ENCODE results near the gene SLC9B2.
"Not testable (repeated sequence)": the region's sequence is repeated elsewhere in the genome, so short reads cannot be mapped to it uniquely, and the experiment has no call there.

Gene SLC9B2

DNA sequence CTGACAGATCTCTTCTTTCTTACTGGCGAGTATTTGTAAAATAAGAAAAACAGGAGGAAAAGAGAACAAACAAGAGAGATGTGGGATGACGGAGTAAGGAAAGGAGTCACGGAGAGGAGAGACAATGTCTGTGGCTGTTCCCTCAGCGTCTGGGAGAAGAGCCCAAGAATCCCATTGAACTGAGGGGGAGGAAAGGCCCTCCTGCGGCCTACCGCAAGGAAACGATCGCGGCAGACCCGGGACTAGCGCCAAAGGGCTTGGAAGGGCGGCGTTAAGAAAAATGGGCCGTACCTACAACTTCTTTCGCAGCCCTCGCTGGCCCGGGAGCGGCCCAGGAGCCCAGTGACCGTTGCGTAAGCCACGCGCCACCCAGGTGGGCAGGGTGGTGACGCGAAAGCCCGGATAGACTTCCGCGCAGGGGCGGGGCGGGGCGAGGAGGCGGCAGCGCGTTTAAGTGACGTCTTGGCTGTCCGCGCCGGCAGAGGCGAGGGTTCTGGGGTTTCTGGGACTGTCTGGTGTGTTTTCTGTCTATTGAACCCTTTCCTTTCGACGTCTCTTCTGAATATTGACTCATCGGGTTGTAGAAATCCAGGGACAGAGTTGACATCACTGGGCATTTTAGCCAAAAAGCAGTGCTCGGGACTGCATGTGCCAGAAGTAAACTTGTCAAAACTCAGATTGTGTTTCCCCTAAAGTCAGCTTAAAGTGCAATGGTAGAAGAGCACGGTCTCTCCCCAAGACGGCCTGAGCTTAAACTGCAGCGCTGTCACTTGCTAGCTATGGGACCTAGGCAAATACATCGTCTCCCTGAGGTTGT lies 57.0 kb downstream of the SLC9B2 start, which contains the start of gene SLC9B1:
Gene SLC9B1, minus strand, starts transcription at position 398 of the 817 bp plus-strand sequence. CDS start 27,994 bp downstream, outside the sequence.
- DNase-seq (ENCODE audit: low read depth in 2 of 2) = peak; percentile 88 to 92

DNA sequence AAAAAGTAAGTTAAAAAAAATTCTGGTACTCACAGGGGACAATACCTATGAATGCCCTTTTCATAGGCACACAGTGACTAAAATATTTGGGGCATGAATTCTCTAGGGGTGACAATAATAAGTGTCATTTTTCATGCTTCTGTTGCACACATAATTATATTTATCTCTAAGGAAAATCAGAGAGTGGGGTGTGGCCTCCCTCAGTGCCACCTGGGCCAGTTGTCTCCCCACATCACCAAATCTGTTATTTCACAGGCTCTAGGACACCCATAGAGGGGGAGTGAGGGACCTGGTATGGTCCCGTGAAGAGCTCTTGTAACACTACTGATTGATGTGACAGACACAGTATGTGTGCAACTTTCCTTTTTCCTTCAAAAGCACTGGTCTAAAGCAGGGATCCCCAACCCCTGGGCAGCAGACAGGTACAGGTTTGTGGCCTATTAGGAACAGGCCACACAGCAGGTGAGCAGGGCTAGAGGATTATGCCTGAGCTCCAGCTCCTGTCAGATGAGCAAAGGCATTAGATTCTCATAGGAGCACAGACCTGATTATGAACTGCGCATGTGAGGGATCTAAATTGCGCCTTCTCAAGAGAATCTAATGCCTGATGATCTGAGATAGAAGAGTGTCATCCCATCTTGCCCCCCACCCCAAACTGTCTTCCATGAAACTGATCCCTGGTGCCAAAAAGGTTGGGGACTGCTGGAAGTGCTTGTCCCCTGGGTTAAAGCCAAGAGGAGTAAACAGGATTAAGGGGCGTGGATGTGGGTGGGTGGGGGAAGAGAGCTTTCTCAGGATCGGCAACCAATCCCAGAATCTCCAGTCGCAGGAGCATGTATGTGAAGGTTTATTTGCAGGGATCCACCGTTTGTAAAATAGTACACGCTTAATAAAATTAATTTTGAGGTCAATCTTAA lies 57.9 kb downstream of the SLC9B2 start:
- DNase-seq (ENCODE audit: low read depth in 2 of 2) = no peak

- DNase-seq (ENCODE audit: low read depth in 2 of 2) = no peak
Observed at GRCh38 chr4:103012551-103012950, 64.0 kb downstream of the SLC9B2 start.

- no peak for DNase-seq (ENCODE audit: low read depth in 2 of 2)
Observed at GRCh38 chr4:103012060-103012459, 64.5 kb downstream of the SLC9B2 start.

- no peak for DNase-seq (ENCODE audit: low read depth in 2 of 2)
Observed at GRCh38 chr4:103011378-103012025, 65.1 kb downstream of the SLC9B2 start.

- DNase-seq (ENCODE audit: low read depth in 2 of 2) = no peak
Observed at GRCh38 chr4:103010804-103011203, 65.8 kb downstream of the SLC9B2 start.

DNA sequence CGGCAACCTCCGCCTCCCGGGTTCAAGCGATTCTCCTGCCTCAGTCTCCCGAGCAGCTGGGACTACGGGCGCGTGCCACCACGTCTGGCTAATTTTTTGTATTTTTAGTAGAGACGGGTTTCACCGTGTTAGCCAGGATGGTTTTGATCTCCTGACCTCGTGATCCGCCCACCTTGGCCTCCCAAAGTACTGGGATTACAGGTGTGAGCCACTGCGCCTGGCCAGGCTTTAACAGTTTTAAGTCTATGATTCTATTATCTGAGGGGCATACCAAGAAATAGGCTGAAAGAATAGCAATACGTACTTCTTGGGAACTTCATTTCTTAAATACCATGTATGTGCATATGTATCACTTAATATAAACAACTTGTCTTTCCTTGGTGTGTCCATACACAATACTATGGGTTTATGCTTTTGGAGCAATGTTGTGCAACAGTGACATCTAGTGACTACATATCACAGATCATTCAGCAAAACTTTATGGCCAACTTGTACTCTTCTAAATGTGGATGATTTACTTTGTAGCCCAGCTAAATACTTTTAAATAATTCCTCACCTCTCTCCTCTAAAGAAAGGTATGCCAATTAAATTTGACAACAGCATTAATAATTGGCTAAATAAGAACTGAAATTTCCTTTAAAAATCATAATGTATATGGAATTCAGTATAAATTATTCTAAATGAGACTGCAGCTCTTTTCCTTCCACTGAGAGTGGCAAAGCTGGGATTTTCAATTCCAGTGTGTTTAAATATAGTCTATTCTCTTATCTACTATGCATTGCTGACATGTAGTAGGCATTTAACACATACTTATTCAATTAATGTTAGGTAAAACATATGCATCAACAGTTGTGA lies 67.5 kb downstream of the SLC9B2 start:
- DNase-seq (ENCODE audit: low read depth in 2 of 2) = no peak

DNA sequence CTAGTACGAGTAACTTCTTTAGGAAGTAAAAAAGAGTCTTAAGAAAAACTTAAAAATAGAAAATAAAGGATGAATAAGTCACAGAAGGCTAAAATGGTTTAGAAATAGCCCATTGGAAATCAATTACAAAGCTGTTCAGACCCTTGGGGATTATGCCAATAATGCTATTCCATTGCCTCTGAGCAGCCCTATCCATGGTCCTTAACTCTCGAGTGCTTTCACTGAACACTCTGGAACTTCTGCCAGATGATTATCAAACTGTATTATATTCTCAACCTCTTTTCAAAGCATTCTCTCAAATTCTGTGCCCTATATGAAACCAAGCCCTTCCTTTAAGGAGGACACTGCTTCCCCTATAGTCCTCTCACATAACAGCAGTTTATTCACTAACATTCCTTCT lies 74.0 kb downstream of the SLC9B2 start:
- DNase-seq (ENCODE audit: low read depth in 2 of 2) = no peak

DNA sequence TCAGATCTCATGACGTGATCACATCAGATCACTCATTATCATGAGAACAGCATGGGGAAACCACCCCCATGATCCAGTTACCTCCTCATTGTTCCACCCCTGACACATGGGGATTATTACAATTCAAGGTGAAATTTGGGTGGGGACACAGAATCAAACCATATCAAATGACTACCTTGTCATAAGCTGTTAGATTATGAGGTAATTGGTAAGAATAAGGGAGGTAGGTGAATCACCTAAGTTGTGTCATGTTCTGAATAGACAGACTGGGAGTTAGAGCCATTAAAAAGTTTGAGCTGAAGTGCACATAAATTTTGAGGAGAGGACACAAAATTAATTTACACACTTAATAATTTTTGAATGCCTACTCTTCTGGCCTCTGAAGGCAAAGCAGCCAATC lies 81.8 kb downstream of the SLC9B2 start:
- DNase-seq (ENCODE audit: low read depth in 2 of 2) = no peak

DNA sequence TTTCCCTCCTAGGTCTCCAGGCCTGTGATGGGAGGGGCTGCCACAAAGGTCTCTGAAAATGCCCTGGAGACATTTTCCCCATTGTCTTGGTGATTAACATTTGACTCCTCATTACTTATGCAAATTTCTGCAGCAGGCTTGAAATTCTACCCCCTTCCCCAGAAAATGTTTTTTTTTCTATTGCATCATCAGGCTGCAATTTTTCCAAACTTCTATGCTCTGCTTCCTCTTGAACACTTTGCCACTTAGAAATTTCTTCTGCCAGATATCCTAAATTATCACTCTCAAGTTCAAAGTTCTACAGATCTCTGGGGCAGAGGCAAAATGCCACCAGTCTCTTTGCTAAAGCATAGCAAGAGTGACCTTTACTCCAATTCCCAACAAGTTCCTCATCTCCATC lies 82.6 kb downstream of the SLC9B2 start:
- DNase-seq (ENCODE audit: low read depth in 2 of 2) = not testable (repeated sequence)

- DNase-seq (ENCODE audit: low read depth in 2 of 2) = no peak
Observed at GRCh38 chr4:102988429-102989020, 88.0 kb downstream of the SLC9B2 start.

- DNase-seq (ENCODE audit: low read depth in 2 of 2) = no peak
Observed at GRCh38 chr4:102981005-102981404, 95.6 kb downstream of the SLC9B2 start.

Measured in stimulated activated CD8-positive, alpha-beta memory T cell treated with anti-CD3 and anti-CD28 coated beads, Interleukin-7, amount 100 ng/mL, for 4 hours (primary cell).